ENCODE data around the gene TSC22D1. TPM values are rescaled to one million over a fixed set of nuclear protein-coding genes. Genes with fewer than 3 reads are reported as not detected.
A peak's percentile ranks its signal among the peaks of the same experiment; 100 is the strongest.

Gene TSC22D1
- total and polyA plus RNA-seq, 4 donors, result 21.0 to 43.5 (median 37.0) TPM

- Histone ChIP-seq H3K9me3 (ENCODE audit: control insufficient read depth in 4 of 4, low read length in 3 of 4) (no peaks in the 10 kb centered on the region), H3K4me1 (ENCODE audit: control insufficient read depth in 4 of 4, insufficient read depth in 4 of 4, low read length in 3 of 4) (peaks cover 6 to 25% (median 23%) of the 10 kb centered on the region in 4 donors), H3K27me3 (ENCODE audit: control insufficient read depth in 4 of 4, insufficient read depth in 4 of 4, low read length in 3 of 4) (no peaks in the 10 kb centered on the region), H3K9ac (ENCODE audit: low read depth in 1 of 2, low read length in 2 of 2) (no peak overlapping the region), H3K27ac (ENCODE audit: low read depth in 1 of 2, low read length in 2 of 2) (no peak overlapping the region), H3K36me3 (ENCODE audit: control insufficient read depth in 4 of 4, insufficient read depth in 3 of 4, low read depth in 1 of 4, low read length in 3 of 4) (no peaks in the 10 kb centered on the region), H3K4me3 (ENCODE audit: low read depth in 1 of 3, low read length in 3 of 3) (no peak overlapping the region)
- TF ChIP-seq JUND (IDR thresholded peaks at IDR 0.05) (no peak), YY1 (IDR thresholded peaks at IDR 0.05) (no peak)
- DNase-seq (ENCODE audit: low spot score), result peak; percentile 80
- 84% methylated on average over 5 of the region's 5 CpGs for WGBS
These were observed 193.4 kb downstream of the TSC22D1 start for GRCh38 chr13:44382635-44383145.

Other genes starting within 250 kb of the TSC22D1 start
- gene SERP2, start 202.5 kb downstream of the TSC22D1 start, total RNA-seq, result 1 to 10 TPM; 2.0 to 2.8 TPM
- 1 to 10 TPM; 4.3 to 4.6 TPM for gene SERP2, start 202.5 kb downstream of the TSC22D1 start, polyA plus RNA-seq